DMS 273 (cell line): ENCODE results near the gene MCOLN2.
"Not testable (repeated sequence)": the region's sequence is repeated elsewhere in the genome, so short reads cannot be mapped to it uniquely, and the experiment has no call there.

ENCODE experiments used
- DNase-seq: peaks from one replicate; lab custom pipeline; 2025; ENCODE audit not compliant: unreplicated experiment; lab: John Stamatoyannopoulos, UW

The MCOLN2 gene

DNA sequence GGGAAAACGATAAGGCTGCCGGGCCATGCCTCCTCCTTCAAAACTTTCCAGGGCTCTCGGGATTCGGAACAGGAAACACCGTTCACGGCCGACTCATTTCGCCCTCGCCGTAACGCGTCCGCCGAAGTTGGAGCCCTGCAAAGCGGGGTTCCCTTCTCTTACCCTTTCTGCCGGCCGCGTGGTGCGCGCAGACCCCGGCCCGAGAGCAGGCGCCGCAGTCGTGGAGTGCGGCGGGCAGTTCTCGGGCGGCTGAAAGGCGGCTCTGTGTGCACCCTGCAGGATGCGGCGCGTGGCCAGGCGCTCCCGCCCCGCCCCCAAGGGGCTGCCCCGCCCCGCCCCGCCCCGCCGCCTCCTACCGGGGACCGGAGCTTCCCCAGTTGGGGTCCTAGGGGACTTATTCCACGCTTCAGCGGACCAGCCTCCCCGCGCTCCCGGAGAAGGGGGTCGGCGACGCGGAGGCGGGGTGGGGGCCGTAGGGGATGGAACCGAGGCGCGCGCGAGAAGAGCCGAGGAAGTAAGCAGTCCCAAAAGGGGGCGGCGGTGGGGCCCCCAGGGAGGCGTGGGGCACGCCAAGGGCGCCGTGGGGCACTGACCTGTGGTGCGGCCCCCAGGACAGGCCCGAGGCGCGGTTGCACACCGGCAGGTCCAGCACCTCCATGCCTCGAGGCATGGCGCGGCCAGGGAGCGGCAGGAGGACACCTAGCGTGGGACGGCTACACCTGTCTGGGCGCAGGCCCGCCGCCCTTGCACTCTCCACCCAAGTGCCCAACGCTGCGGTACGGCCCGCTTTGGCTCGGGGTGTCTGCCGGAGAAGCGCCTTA lies at the start of gene MCOLN2:
Gene MCOLN2 (minus strand): TSS at position 268 of the 821 bp plus-strand sequence. CDS start 241 bp downstream, at position 27.
- peak; percentile 80 for DNase-seq

GRCh38 chr1:85042413-85042812 lies 45.5 kb upstream of the MCOLN2 start:
- DNase-seq = no peak

DNA sequence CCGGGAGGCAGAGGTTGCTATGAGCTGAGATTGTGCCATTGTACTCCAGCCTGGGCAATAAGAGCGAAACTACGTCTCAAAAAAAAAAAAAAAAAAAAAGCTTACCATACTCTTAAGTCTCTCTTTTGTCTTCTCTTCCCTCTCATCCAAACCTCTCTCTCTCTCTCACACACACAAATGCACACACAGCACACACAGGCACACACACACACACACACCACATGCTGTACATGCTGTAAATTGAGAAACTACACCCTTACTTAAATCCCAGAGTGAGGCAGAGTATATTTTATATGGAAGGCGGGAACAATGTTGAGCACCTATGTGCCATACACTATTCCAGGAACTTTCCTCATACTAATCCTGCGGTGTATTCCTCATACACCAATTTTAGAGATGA lies 44.9 kb upstream of the MCOLN2 start:
- no peak for DNase-seq

DNA sequence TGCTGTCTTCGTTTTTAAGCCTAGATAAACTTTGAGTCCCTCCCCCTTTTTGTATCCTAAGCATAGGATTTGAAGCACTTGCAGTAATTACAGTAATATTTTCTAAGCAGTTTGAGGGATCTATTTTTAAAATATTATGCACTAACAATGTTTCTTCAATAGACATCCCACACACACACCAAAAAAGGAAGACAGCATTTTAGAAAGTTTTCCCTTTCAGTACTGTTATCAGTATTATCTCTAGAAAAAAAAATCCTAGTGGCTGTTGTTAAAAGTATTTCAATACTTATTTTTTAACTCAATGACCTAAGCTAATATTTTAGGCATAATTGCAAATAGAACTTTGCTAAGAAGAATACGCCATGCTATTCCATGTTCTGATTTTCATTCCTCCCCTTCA lies 36.3 kb upstream of the MCOLN2 start:
- DNase-seq = no peak

- DNase-seq = no peak
Measured at GRCh38 chr1:85030536-85030935, 33.6 kb upstream of the MCOLN2 start.

DNA sequence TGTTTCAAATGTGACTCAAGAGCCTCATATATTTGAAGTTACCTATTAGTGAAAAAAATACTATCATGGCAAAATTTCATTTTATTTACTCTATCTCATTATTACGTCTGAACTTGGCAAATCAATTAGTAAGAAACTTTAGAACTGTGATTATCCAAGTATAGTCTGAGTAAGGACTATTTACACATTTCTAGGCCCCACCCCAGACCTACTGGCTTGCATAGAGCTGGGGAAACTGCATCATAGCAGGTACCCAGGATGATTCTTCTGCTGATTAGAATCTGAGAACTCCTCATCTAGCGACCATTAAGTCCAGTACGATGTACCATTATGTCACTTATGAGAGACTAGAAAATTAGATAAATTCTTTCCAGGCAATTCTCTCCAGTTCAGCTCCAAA lies 31.2 kb upstream of the MCOLN2 start:
- no peak for DNase-seq

- peak; percentile 20 for DNase-seq
Measured at GRCh38 chr1:85027242-85027983, 30.5 kb upstream of the MCOLN2 start.

DNA sequence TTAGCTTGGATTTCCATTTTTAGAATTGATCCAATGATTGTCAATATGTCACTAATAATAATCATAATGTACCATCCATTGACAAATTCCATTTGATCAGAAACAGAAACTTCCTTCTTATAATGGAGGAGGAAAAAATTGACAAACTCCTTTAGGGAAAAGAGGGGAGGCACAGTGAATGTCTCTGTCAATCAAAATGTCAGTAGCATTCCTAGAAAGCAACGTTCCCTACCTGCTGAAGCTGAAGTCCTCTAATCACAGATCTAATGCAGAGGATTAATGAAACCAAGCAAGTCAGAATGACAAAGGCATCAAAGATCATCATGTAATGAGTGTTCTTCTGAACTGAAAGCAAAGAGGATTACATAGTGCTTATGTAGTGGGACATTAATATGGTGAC lies 29.0 kb upstream of the MCOLN2 start:
- no peak for DNase-seq

DNA sequence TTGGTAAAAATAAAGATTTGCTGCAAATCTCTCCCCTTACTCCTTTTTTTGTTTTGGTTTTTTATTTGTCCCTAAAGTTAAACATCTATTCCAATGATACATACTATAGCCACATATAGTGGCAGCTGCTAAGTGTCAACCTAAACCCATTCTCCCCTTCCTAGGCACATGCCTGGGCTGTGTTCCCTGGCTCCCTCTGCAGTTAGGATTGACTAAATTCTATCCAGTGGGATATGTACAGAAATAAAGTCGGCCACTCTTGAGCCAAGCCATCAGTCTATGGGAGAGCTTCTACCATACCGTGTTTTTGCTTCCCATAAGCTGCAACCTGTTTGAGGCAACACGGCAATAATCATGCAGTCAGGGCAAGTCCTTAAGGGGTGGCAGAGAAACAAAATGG lies 27.8 kb upstream of the MCOLN2 start:
- no peak for DNase-seq

- DNase-seq = no peak
Measured at GRCh38 chr1:85022700-85023099, 25.8 kb upstream of the MCOLN2 start.

- no peak for DNase-seq
Measured at GRCh38 chr1:85019994-85020393, 23.1 kb upstream of the MCOLN2 start.

GRCh38 chr1:85015826-85016225 lies 18.9 kb upstream of the MCOLN2 start:
- no peak for DNase-seq

DNA sequence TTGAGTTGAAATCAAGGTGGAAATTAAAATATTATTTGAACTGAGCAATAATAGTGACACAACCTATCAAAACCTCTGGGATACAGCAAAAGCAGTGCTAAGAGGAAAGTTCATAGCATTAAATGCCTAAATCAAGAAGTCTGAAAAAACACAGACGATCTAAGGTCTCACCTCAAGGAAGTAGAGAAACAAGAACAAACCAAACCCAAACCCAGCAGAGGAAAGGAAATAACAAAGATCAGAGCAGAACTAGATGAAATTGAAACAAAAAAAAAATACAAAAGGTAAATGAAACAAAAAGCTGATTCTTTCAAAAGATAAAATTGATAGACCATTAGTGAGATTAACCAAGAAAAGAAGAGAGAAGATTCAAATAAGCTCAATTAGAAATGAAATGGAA lies 8.7 kb upstream of the MCOLN2 start:
- DNase-seq = not testable (repeated sequence)

- no peak for DNase-seq
Measured at GRCh38 chr1:85001742-85002141, 4.8 kb upstream of the MCOLN2 start.

DNA sequence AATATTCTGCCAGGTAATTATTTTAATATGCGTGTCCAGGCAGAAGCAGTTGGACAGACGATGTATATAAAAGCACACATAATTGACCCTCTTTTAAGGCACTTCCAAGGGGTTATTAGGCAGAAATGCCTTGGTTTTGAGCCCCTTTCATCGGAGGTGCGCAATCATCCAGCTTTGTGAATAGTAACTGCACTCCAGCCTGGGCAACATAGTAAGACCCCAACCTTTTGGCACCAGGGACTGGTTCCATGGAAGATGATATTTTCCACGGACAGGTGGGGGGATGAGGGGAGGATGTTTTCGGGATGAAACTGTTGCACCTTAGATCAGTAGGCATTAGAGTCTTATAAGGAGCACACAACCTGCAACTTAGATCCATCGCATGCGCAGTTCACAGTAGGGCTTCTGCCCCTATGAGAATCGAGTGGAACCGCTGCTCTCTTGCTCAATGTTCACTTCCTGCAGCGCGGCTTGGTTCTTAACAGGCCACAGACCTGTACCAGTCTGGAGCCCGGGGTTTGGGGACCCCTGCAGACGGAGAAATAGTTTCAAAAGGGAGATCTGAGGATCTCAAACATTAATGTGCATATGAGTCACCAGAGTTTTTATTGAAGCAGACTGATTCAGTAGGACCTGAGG lies 1.8 kb upstream of the MCOLN2 start:
- DNase-seq = no peak

DNA sequence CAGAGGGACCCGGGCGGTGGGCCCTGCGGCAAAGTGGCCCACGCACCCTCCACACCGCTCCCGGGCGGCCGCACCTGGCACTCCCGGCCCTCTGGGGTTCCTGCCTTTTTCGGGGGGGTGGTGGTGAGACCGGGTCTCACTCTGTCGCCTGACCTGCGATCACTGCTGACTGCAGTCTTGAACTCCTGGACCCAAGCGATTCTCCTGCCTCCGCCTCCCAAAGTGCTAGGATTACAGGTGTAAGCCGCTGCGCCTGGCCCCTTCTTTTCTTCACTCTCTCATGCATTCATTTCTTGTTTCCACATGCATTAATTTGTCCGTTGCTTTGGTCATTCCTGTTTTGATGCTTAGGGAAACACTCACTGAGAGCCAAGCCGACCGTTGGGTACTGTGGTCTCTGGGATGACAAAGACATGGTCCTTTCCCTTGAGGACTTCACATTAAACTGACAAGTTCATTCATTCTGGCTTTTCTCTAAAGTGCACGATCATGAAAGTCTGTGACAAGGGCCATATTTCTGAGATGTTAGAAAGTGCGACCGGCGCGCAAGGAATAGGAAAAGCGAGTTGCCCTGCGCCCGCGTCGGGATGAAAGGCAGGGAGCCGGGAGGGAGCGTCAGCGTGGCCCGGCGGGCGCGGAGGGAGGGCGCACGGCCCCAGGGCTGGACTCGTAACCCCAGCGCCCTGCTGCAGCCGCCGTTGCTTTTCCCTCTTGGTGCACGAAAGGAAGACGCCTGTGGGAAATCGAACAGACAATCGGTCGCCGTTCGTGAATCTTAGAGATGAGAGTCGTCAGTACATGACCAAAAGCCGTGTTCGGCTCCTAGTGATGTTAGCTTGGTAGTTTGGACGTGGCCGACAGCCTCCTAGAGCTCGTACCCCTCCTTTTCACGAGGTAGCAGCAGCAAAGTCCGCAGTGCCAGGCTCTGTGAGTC lies 1.0 kb upstream of the MCOLN2 start:
- peak; percentile 66 for DNase-seq

DNA sequence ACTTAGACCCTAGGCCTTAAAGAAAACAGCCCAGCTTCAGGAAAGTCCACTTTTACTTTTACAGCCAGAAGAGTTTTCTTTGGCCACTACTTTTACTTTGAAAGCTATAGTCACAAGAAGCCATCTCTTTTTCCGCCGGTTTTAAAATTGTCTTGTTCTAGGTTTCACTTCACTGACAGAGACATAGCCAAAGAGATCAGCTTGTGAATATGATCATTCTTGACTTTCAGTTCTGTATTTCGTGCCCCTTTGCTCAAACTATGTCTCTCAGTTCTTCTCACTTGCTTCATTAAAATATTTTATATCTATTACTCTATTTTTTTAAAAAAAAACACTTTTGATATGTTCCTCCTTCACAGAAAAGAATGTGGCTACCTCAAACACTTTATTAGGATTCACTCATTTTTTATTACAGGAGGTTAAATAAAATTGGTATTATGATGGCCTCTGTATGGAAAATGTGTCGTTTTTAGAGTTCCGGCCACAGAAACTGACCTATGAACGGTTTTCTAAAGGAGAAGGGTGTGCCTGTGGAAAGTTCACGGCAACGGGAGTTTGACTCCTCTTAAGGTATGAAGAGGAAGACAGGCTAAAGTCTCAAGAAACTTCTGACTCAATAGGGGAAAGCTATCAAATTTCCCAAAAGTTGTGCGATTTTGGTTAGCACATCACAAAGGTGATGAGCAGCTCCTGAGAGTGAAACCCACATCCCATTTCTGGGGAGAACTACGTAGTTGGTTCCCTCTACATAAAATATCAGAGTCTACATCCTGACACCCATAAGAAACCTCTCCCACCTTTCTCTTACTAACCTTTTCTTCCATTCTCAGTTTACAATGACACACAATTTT lies 1.2 kb downstream of the MCOLN2 start:
- DNase-seq = peak; percentile 18

DNA sequence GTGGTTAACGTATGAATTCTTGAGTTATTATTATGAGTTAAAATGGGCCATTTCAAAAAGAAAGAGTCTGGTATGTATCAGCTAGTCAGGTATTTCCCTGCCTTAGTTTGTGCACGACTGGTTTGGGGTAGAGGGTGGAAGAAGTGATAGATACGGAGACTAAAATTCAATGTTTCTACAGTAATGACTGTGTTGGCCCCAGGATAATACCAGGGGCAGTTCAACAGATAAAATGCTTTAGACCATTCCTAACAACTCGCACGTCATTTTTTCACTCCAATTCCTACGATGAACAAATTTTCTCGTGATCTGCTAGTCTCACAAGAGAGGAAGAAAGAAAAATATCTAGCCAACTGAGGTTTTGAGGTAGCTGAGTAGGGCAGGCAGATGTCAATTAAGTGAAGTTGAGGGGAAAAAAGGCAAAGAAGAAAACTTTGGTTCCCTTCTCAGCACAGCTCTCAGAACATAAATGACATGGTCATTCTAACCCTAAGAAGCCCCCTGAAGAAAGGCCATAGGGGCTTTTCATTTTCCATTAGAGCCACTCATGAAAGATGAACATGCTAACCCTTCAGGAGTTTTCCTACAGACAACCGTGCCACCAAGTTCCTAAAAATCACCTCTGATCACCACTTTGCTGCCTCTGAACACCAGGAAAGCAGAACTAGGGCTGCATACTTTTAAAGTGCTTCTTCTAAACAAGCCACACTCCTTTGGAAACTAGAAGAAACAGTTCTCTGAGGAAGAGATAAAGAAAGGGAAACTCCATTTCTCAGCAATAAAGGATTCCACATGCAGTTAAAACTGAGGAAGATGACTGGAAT lies 5.6 kb downstream of the MCOLN2 start:
- DNase-seq = no peak

- no peak for DNase-seq
Measured at GRCh38 chr1:84988588-84988987, 8.3 kb downstream of the MCOLN2 start.
